Thyroid gland (tissue), 4 donors: ENCODE data around the gene HHEX. TPM values are rescaled to one million over a fixed set of nuclear protein-coding genes. Genes with fewer than 3 reads are reported as not detected.

Experiments
- DNase-seq, 2 donors: peaks; one replicate each; pipeline ENCODE4 v3.0.0-alpha.2; 2019
- H3K27ac ChIP-seq, 3 donors: fragments of 200-600 bp; sonication (generic); 1 replicate in 2 of 3; 2 replicates in 1 of 3; pipeline ENCODE4 v1.5.1; 2016 to 2019; ENCODE audit warnings: mild to moderate bottlenecking in 1 of 3, moderate library complexity in 1 of 3
- H3K27me3 ChIP-seq: fragments of 200-600 bp; sonication (generic); one replicate; pipeline ENCODE4 v1.5.1; 2019
- H3K36me3 ChIP-seq, 2 donors: fragments of 200-600 bp; sonication (generic); one replicate each; pipeline ENCODE4 v1.5.1; 2016 to 2019
- H3K4me1 ChIP-seq, 2 donors: fragments of 200-600 bp; sonication (generic); one replicate each; pipeline ENCODE4 v1.5.1; 2017 to 2019
- H3K4me3 ChIP-seq, 3 donors: fragments of 200-600 bp; sonication (generic); replicated peaks in 1 of 3; 1 replicate in 2 of 3; 2 replicates in 1 of 3; pipeline ENCODE4 v1.5.1; 2016; ENCODE audit warnings: mild to moderate bottlenecking in 1 of 3
- H3K9me3 ChIP-seq: fragments of 200-600 bp; sonication (generic); one replicate; pipeline ENCODE4 v1.5.1; 2017
- CTCF ChIP-seq, 6 experiments: fragments of 200-600 bp in 3 of 6; fragments of 450-650 bp in 3 of 6; sonication (generic) in 3 of 6; IDR thresholded peaks; one replicate each; pipeline ENCODE4 v1.5.1; 2016 to 2019; ENCODE audit warnings: antibody characterized with exemption in 6 of 6, mild to moderate bottlenecking in 2 of 6, inconsistent platforms in 1 of 6, moderate library complexity in 1 of 6
- POLR2A ChIP-seq, 2 donors: fragments of 450-650 bp; IDR thresholded peaks; one replicate each; pipeline ENCODE4 v1.6.1; 2017; ENCODE audit warnings: antibody characterized with exemption in 2 of 2, mild to moderate bottlenecking in 2 of 2, moderate library complexity in 1 of 2
- WGBS, 2 donors: methylation state at CpG; one replicate each; pipeline ENCODE4 v1.1.5; 2017; 5-methylcytosine and 5-hydroxymethylcytosine counted together
- intact Hi-C: fragments of 100-400 bp; cut with DNase I; formaldehyde crosslinking; loops from one replicate; pipeline ENCODE4 v1.15.1; 2023
- total RNA-seq, 4 donors: library from RNA; depleted of rRNA; stranded (reverse); fragments of >200 nt; gene quantifications; one replicate each; pipeline ENCODE4 v1.2.3, GENCODE V29; 2016

The HHEX gene
- total RNA-seq, 4 donors from 2014 or later = 90.9 to 154 (median 122) TPM

- H3K27me3 ChIP-seq = no peaks in the 10 kb centered on the region
- WGBS, 2 donors = 89 to 97% methylated on average over 1 of the region's 1 CpG
- no peaks in the 10 kb centered on the region for H3K9me3 ChIP-seq
- no peak overlapping the region for H3K4me3 ChIP-seq
- intact Hi-C loops = no loop called here
- no peak for DNase-seq
- H3K27ac ChIP-seq = no peak overlapping the region
- no peaks in the 10 kb centered on the region for H3K4me1 ChIP-seq
- H3K36me3 ChIP-seq = no peaks in the 10 kb centered on the region
- TF ChIP-seq POLR2A (IDR thresholded peaks at IDR 0.05) = no peak
- no peak for TF ChIP-seq CTCF (IDR thresholded peaks at IDR 0.05)
Measured at GRCh38 chr10:92655426-92655825, 34.3 kb upstream of the HHEX start.

- intact Hi-C loops = no loop called here
- 92 to 97% methylated on average over 7 of the region's 7 CpGs for WGBS, 2 donors
- DNase-seq = no peak
- Histone ChIP-seq H3K27ac (no peak overlapping the region), H3K9me3 (no peaks in the 10 kb centered on the region), H3K36me3 (no peaks in the 10 kb centered on the region), H3K4me1 (no peaks in the 10 kb centered on the region), H3K4me3 (no peak overlapping the region), H3K27me3 (no peaks in the 10 kb centered on the region)
- TF ChIP-seq CTCF (IDR thresholded peaks at IDR 0.05) (no peak), POLR2A (IDR thresholded peaks at IDR 0.05) (no peak)
Measured at GRCh38 chr10:92656266-92656961, 33.3 kb upstream of the HHEX start.

GRCh38 chr10:92657024-92657423, 32.7 kb upstream of the HHEX start:
- no peak for DNase-seq
- H3K27ac ChIP-seq = no peak overlapping the region
- H3K4me1 ChIP-seq = no peaks in the 10 kb centered on the region
- H3K36me3 ChIP-seq = no peaks in the 10 kb centered on the region
- no peaks in the 10 kb centered on the region for H3K9me3 ChIP-seq
- 92 to 96% methylated on average over 5 of the region's 5 CpGs for WGBS, 2 donors
- intact Hi-C loops = no loop called here
- H3K4me3 ChIP-seq = no peak overlapping the region
- no peaks in the 10 kb centered on the region for H3K27me3 ChIP-seq
- no peak for TF ChIP-seq POLR2A (IDR thresholded peaks at IDR 0.05)
- no peak for TF ChIP-seq CTCF (IDR thresholded peaks at IDR 0.05)

GRCh38 chr10:92662848-92663247, 26.9 kb upstream of the HHEX start:
- Histone ChIP-seq H3K4me1 (no peaks in the 10 kb centered on the region), H3K36me3 (no peaks in the 10 kb centered on the region), H3K9me3 (peaks cover 5% of the 10 kb centered on the region), H3K4me3 (no peak overlapping the region), H3K27me3 (no peaks in the 10 kb centered on the region), H3K27ac (no peak overlapping the region)
- DNase-seq = no peak
- TF ChIP-seq POLR2A (IDR thresholded peaks at IDR 0.05) = no peak
- no peak for TF ChIP-seq CTCF (IDR thresholded peaks at IDR 0.05)
- intact Hi-C loops = no loop called here

- no peak overlapping the region for H3K27ac ChIP-seq
- H3K4me3 ChIP-seq = no peak overlapping the region
- H3K36me3 ChIP-seq = no peaks in the 10 kb centered on the region
- DNase-seq = no peak
- no peaks in the 10 kb centered on the region for H3K4me1 ChIP-seq
- H3K9me3 ChIP-seq = peaks cover 5% of the 10 kb centered on the region
- H3K27me3 ChIP-seq = no peaks in the 10 kb centered on the region
- no peak for TF ChIP-seq POLR2A (IDR thresholded peaks at IDR 0.05)
- intact Hi-C loops = no loop called here
Measured at GRCh38 chr10:92664322-92664721, 25.4 kb upstream of the HHEX start.
